ENCODE measurements around the gene PLEKHG5. TPM values are rescaled to one million over a fixed set of nuclear protein-coding genes. Genes with fewer than 3 reads are reported as not detected.

Gene PLEKHG5
- total RNA-seq, 1 experiment from 2014 or later, result 0.86 TPM

DNA sequence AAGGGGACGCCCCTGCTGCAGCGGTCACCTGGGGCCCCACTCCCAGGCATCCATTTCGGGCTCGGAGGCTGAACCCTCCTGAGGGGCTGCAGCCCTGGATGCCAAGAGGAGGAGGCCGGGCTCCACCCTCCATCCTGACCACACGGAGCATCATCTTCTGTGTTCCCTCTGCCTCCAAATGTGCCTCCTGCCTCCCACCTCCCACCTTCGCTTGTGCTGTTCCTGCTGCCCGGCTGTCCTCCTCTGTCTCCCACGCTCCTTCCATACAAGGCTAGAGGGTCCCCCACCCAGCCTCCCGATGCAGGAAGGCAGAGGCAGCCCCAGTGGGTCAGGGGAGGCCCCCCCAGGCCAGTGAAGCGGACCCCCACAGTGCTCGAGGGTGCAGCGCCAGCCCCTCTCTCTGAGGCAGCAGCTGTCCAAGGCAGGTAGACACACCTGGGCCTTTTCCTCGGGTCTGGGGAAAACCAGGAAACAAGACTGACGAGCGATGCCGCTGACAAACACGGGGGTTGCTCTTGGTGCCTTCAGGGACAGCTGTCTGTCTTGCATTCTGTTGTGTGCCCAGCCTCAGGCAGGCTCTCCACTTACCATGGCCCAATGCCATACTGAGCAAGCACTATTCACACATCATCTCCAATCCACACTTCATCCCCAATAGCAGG is 16.8 kb upstream of the PLEKHG5 start:
- no peaks in the 10 kb centered on the region for H3K4me1 ChIP-seq (ENCODE audit: insufficient read depth, low read length, poor library complexity, severe bottlenecking)
- no TSS peak for BruUV-seq (replicated peaks)
- ChIA-PET CTCF (no interaction called here), POLR2A (ENCODE audit: low non-redundant PET) (no interaction called here)
- intact Hi-C loops (cut with micrococcal nuclease; ENCODE audit: unreplicated experiment), result no loop called here
- DNase-seq (ENCODE audit: low spot score), result no peak
- TF ChIP-seq, protein P1, sequence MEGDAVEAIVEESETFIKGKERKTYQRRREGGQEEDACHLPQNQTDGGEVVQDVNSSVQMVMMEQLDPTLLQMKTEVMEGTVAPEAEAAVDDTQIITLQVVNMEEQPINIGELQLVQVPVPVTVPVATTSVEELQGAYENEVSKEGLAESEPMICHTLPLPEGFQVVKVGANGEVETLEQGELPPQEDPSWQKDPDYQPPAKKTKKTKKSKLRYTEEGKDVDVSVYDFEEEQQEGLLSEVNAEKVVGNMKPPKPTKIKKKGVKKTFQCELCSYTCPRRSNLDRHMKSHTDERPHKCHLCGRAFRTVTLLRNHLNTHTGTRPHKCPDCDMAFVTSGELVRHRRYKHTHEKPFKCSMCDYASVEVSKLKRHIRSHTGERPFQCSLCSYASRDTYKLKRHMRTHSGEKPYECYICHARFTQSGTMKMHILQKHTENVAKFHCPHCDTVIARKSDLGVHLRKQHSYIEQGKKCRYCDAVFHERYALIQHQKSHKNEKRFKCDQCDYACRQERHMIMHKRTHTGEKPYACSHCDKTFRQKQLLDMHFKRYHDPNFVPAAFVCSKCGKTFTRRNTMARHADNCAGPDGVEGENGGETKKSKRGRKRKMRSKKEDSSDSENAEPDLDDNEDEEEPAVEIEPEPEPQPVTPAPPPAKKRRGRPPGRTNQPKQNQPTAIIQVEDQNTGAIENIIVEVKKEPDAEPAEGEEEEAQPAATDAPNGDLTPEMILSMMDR (conservative IDR thresholded peaks at IDR 0.05; ENCODE audit: low read depth, low read length), result no peak
- no peak overlapping the region for H3K4me3 ChIP-seq (ENCODE audit: low read depth, low read length, poor library complexity, severe bottlenecking)
- H3K27me3 ChIP-seq (replicated peaks; ENCODE audit: insufficient read depth, low read depth, low read length, poor library complexity), result no peaks in the 10 kb centered on the region
- H3K9me3 ChIP-seq (ENCODE audit: low read depth, low read length, poor library complexity, severe bottlenecking), result no peaks in the 10 kb centered on the region
- no peak overlapping the region for H3K27ac ChIP-seq (ENCODE audit: low read depth, low read length, poor library complexity, severe bottlenecking)
- no peaks in the 10 kb centered on the region for H3K36me3 ChIP-seq (ENCODE audit: insufficient read depth, low read length, poor library complexity, severe bottlenecking)

GRCh38 chr1:6507461-6507911 is 16.0 kb upstream of the PLEKHG5 start:
- ChIA-PET CTCF (no interaction called here), POLR2A (ENCODE audit: low non-redundant PET) (interaction anchor here (0.6 kb wide), 1 partner anchor 126 kb away, joined by 7 read pairs; no protein-coding TSS in a partner anchor)
- Histone ChIP-seq H3K9me3 (ENCODE audit: low read depth, low read length, poor library complexity, severe bottlenecking) (no peaks in the 10 kb centered on the region), H3K27ac (ENCODE audit: low read depth, low read length, poor library complexity, severe bottlenecking) (no peak overlapping the region), H3K27me3 (replicated peaks; ENCODE audit: insufficient read depth, low read depth, low read length, poor library complexity) (no peaks in the 10 kb centered on the region), H3K4me3 (ENCODE audit: low read depth, low read length, poor library complexity, severe bottlenecking) (no peak overlapping the region), H3K4me1 (ENCODE audit: insufficient read depth, low read length, poor library complexity, severe bottlenecking) (no peaks in the 10 kb centered on the region), H3K36me3 (ENCODE audit: insufficient read depth, low read length, poor library complexity, severe bottlenecking) (no peaks in the 10 kb centered on the region)
- intact Hi-C loops (cut with micrococcal nuclease; ENCODE audit: unreplicated experiment), result no loop called here
- BruUV-seq (replicated peaks), result no TSS peak
- no peak for DNase-seq (ENCODE audit: low spot score)
- no peak for TF ChIP-seq EZH2 (IDR thresholded peaks at IDR 0.05; ENCODE audit: borderline replicate concordance, low read depth, low read length, poor library complexity, severe bottlenecking)
- TF ChIP-seq, protein P1 (conservative IDR thresholded peaks at IDR 0.05; ENCODE audit: low read depth, low read length), result no peak

DNA sequence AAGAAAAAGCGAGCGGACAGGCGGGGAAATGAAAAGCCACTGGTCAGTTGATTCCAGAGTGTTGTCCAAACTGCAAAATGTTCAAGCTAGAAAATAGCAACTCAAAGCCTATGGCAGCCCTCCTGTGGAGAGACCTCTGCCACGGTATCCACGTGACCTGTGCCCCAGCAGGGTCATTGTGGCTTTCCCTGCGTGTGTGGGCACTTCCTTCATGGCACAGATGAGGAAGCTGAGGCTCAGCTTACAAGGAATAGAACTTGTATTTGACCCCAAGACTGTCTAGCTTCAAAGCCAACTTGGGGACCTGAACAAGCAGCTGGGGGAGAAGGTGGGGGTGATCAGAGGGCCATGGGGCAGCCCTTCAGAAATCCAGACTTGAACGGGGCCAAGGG is 15.6 kb upstream of the PLEKHG5 start:
- no peaks in the 10 kb centered on the region for H3K9me3 ChIP-seq (ENCODE audit: low read depth, low read length, poor library complexity, severe bottlenecking)
- TF ChIP-seq, protein P1 (conservative IDR thresholded peaks at IDR 0.05; ENCODE audit: low read depth, low read length), result no peak
- TF ChIP-seq EZH2 (IDR thresholded peaks at IDR 0.05; ENCODE audit: borderline replicate concordance, low read depth, low read length, poor library complexity, severe bottlenecking), result no peak
- DNase-seq (ENCODE audit: low spot score), result no peak
- CTCF ChIA-PET, result no interaction called here
- no peaks in the 10 kb centered on the region for H3K36me3 ChIP-seq (ENCODE audit: insufficient read depth, low read length, poor library complexity, severe bottlenecking)
- no peaks in the 10 kb centered on the region for H3K4me1 ChIP-seq (ENCODE audit: insufficient read depth, low read length, poor library complexity, severe bottlenecking)
- POLR2A ChIA-PET (ENCODE audit: low non-redundant PET), result interaction anchor here (0.6 kb wide), 1 partner anchor 126 kb away, joined by 7 read pairs; no protein-coding TSS in a partner anchor
- no peak overlapping the region for H3K27ac ChIP-seq (ENCODE audit: low read depth, low read length, poor library complexity, severe bottlenecking)
- intact Hi-C loops (cut with micrococcal nuclease; ENCODE audit: unreplicated experiment), result no loop called here
- no peaks in the 10 kb centered on the region for H3K27me3 ChIP-seq (replicated peaks; ENCODE audit: insufficient read depth, low read depth, low read length, poor library complexity)
- BruUV-seq (replicated peaks), result no TSS peak
- no peak overlapping the region for H3K4me3 ChIP-seq (ENCODE audit: low read depth, low read length, poor library complexity, severe bottlenecking)
